Mesodermal cell (in vitro differentiated cells): ENCODE measurements around the gene ZSWIM4.
"Not testable (repeated sequence)": the region's sequence is repeated elsewhere in the genome, so short reads cannot be mapped to it uniquely, and the experiment has no call there.

Experiments used
- H3K27ac ChIP-seq: 2 replicates; pipeline ENCODE4 v1.7.0; 2013; ENCODE audit warnings: mild to moderate bottlenecking, low read depth, low read length, moderate library complexity; ENCODE audit not compliant: severe bottlenecking
- H3K36me3 ChIP-seq: 2 replicates; pipeline ENCODE4 v1.7.1; 2013; ENCODE audit warnings: mild to moderate bottlenecking, low read length, moderate library complexity; ENCODE audit not compliant: control insufficient read depth, insufficient read depth
- H3K4me1 ChIP-seq: one replicate; pipeline ENCODE4 v1.7.1; 2013; ENCODE audit warnings: mild to moderate bottlenecking, low read length; ENCODE audit not compliant: insufficient read depth, control insufficient read depth, poor library complexity, severe bottlenecking
- H3K4me3 ChIP-seq: 2 replicates; pipeline ENCODE4 v1.7.0; 2013; ENCODE audit warnings: low read length, control low read depth, mild to moderate bottlenecking; ENCODE audit not compliant: insufficient read depth, poor library complexity, severe bottlenecking; ENCODE audit errors: extremely low read depth
- H3K9me3 ChIP-seq: 2 replicates; pipeline ENCODE4 v1.7.1; 2013; ENCODE audit warnings: mild to moderate bottlenecking, low read length, moderate library complexity; ENCODE audit not compliant: control insufficient read depth
- WGBS, 2 experiments: methylation state at CpG; one replicate each; pipeline ENCODE4 v1.1.5; 2013; ENCODE audit warnings: missing lambda C conversion rate in 2 of 2; ENCODE audit not compliant: insufficient coverage in 2 of 2; 5-methylcytosine and 5-hydroxymethylcytosine counted together

The ZSWIM4 gene

DNA sequence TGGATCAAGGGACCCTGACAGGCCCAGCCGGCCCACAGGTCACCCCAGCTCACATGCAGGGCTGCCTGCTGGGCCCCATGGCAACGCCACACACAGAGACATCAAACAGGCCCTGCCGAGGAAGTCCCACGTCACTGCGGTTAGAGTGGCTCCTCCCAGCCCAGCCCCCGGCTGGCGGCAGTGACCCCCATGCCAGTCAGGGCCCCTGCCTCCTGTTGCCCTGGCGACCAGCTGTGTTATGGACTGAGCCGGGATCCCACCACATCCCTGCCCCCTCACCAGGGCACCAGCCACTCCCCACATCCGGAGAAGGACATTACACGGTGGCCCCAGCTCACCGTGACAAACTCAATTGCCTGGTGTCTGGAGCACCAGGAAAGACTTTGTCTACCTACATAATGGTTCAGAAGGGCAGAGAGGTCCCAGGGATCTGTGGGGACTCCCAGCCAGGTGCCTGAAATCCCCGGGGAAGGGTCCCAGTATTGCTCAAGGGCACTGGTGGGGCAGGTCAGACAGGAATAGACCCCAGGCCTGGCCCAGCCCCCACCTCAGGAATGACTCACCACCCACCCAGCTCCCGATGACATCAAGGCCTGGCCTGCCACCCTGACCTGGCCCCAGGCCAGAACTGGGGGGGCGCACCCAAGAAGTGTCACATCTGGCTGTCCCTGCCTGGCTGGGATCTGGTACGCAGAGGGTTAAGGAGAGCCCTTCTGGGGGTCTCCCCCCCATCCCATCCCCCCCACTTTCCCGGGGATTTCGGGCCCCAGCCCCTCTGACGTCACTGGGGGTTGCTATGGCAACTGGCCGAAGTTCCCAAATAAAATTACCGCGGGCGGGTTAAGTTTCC is 51.5 kb downstream of the ZSWIM4 start:
- H3K9me3 ChIP-seq: no peaks in the 10 kb centered on the region
- peak overlapping the region; percentile 37 for H3K4me3 ChIP-seq
- 0 to 4% methylated on average over 17 to 18 of the region's 23 CpGs for WGBS, 2 experiments
- peak overlapping the region; percentile 100 for H3K27ac ChIP-seq
- peaks cover under 1% of the 10 kb centered on the region for H3K36me3 ChIP-seq
- peaks cover 35% of the 10 kb centered on the region for H3K4me1 ChIP-seq

DNA sequence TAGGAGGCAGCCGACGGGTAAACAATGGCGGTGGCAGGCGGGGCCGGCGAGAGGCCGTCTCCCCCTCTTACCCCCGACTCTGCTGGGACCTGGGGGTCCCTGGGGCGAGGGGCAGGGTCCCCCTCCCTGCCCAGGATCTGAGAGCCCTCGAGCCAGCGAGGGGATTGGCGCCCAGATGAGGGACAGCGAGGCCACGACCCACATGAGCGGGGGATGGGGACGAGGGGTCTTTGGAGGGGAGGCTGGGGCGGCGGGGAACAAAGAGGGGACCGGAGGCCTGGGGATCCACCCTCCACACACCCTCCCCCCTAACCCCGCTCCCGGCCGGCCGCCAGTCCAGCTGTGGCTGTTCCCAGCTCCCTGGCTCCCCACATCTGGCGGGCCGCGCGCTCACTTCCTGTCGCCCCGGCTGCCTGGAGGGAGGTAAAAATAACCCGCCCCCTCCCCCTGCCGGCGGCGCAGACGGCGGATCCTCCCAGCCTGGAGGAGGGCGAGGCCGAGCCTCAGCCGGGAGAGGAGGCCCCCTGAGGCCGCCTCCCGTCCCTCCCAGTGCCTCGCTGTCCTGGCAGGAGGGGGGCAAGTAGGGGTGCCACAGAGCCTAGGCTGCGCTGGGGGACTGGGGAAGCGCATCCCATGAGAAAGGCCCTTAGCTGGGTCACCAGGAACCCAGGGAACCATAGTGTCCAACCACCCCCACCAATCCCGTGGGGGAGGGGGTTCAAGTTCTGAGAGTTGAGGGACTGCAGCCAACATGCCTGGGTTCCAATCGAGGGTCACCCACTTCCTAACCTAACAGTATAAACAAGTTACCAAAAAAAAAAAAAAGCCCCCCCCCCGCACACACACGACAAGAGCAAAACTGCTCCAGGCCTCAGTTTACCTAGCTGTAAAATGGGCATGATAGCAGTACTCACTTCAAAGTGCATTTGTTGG is 52.4 kb downstream of the ZSWIM4 start:
- Histone ChIP-seq H3K27ac (peak overlapping the region; percentile 100), H3K4me3 (peak overlapping the region; percentile 37), H3K9me3 (no peaks in the 10 kb centered on the region), H3K36me3 (no peaks in the 10 kb centered on the region), H3K4me1 (peaks cover 43% of the 10 kb centered on the region)
- WGBS, 2 experiments: 0% methylated on average over 14 to 20 of the region's 47 CpGs

DNA sequence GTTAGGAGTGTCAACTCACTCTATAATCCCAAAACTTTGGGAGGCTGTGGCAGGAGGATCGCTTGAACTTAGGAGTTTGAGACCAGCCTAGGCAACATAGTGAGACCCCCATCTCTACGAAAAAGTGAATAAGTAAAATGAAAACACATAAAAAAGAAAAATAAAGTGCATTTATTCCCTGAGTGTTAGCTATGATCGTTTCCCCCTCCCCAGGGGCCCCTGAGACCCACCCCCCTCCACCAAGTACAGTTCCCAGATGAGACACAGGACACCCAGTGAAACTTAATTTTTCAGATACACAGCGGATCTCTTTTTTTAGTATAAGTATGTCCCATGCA is 53.1 kb downstream of the ZSWIM4 start:
- Histone ChIP-seq H3K36me3 (no peaks in the 10 kb centered on the region), H3K4me3 (no peak overlapping the region), H3K27ac (peak overlapping the region; percentile 100), H3K9me3 (no peaks in the 10 kb centered on the region), H3K4me1 (peaks cover 47% of the 10 kb centered on the region)
- no CpG with 5 or more reads among the region's 4 CpGs for WGBS, 2 experiments

DNA sequence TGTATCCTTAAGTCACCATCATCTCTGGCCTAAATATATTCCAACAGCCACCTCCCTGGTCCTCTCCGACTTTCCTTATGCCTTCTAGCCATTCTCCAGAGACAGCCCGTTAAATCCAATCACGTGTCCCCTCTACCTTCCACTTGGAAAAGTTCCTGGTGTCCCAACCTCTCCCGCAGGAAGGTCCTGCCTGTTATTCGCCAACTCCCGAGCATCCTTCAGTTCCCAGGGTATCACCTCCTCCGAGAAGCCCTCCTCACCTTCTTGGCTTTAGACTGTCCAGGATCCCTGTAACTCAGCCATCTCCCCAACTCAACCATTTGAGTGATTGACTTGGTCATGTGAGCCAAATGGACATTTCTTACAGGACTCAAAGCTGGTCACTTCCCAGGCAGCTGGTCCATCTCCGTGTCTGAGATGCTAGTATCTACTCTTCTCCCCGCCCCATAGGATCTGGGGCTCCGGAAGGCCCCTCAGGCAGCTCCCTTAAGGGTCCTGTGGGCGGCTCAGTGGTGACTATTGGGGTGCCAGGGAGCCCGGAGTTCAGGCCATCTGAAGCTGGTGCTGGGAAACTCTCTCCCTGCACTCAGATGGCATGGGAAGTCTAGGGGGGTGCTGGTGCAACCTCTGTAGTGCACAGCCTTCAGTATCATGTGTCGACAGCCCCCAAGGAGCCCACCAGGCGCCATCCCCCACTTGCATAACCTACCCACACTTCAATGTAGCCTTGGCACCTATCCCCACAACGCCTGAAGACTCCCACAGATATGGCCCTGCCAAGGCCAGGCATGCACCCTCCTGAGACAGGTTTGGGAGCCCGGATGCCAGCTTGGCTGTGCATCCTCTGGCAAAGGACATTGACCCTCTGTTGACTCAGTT is 53.8 kb downstream of the ZSWIM4 start:
- Histone ChIP-seq H3K4me3 (no peak overlapping the region), H3K27ac (peak overlapping the region; percentile 100), H3K36me3 (no peaks in the 10 kb centered on the region), H3K4me1 (peaks cover 43% of the 10 kb centered on the region), H3K9me3 (no peaks in the 10 kb centered on the region)
- WGBS, 2 experiments: 82 to 86% methylated on average over 13 to 15 of the region's 16 CpGs

DNA sequence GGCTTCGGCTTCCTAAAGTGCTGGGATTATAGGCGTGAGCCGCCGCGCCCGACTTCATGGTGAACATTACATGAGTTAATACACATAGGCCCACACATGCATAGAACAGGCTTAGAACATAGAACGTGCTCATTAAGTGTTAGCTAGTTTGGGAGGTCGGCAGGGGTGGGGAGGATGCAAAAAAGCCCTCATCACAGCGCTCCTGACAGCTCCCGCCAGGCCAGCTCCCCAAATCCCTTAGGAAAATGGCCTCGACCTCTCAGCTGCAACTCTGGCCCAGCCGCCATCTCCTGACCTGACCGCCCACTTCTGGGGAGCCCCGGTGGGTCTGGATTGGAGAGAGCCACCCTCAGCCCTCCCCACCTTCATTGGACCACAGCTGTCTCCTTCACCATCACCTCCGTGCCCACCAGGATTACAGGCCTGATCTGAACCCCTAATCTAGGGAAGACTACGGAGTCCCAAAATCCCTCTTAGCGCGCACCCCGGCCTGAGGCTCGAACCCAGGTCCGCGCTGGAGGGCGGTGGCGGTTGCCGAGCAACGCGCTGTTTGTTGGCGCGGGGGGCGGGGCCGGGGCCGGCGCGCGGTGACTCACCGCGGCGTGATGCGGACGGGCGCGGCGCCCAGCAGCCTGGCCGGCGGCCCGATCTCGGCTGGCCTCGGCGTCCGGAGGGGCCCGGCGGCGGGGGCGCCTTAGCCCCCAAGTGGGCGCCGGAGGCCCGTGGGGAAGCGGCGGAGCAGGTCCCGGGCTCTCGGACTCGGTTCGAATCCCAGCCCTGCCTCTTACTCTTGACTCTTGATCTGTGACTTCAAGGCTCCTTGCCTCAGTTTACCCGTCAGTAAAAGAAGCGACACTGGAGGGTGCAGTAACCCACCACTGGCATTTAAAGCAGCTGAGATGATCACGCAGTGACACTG is 55.0 kb downstream of the ZSWIM4 start:
- 19 to 23% methylated on average over 55 to 61 of the region's 66 CpGs for WGBS, 2 experiments
- Histone ChIP-seq H3K27ac (peak overlapping the region; percentile 99), H3K9me3 (no peaks in the 10 kb centered on the region), H3K4me1 (peaks cover 31% of the 10 kb centered on the region), H3K36me3 (no peaks in the 10 kb centered on the region), H3K4me3 (no peak overlapping the region)

DNA sequence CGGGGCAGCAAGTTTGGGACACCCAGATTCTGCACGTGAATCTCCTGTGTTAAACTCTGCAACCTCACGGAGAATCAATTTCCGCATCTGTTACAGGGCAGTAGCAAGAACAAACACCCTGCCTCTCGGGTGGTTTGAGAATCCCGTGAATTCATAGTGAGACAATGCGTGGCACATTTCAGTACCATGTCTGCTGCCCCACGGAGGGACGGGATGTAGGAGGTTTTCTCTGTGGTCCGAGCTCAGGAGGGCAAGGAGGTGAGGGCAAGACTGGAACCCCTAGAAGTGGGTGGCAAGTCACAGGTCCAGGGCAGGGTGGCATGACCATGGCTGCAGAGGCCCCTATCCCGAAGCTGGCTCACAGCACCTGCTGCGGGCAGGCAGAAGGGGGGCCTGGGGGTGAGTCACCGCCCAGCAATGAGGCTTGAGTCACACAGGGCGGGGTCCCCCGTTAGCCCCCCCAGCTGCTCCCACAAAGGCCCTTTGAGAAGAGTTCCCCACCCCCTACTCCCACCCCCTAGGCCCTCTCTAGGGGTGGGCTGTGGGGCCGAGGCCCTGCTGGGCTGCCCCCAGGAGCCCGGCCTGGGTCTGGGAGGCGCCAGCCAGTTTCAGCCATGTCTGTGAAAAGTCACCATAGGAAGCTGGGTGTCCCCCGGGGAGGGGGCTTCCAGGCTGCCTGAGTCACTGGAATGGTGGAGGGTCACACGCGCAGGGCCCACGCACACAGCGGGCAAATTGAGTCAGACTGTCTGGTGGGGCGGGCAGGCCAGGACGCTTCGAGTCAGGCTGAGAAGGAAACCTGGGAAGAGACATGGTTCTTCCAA is 55.9 kb downstream of the ZSWIM4 start:
- 41 to 46% methylated on average over 19 to 22 of the region's 26 CpGs for WGBS, 2 experiments
- H3K36me3 ChIP-seq: no peaks in the 10 kb centered on the region
- no peak overlapping the region for H3K4me3 ChIP-seq
- peaks cover 28% of the 10 kb centered on the region for H3K4me1 ChIP-seq
- H3K9me3 ChIP-seq: no peaks in the 10 kb centered on the region
- peak overlapping the region; percentile 99 for H3K27ac ChIP-seq

DNA sequence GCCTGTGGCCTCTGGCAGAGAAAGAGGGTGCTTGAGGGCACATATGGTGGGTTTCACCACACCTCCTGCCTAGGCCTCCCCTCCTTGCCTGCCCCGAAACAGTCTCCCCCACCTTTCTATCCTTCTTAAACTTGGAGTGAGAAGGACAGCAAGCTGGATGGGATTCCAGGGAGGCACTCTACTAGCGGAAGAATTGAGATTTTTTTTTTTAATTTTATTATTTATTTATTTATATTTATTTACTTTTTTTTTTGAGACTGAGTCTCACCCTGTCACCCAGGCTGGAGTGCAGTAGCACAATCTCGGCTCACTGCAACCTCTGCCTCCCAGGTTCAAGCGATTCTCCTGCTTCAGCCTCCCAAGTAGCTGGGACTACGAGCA is 56.5 kb downstream of the ZSWIM4 start:
- not testable (repeated sequence) for H3K4me3 ChIP-seq, H3K9me3 ChIP-seq, H3K36me3 ChIP-seq
- Histone ChIP-seq H3K27ac (peak overlapping the region; percentile 99), H3K4me1 (peaks cover 26% of the 10 kb centered on the region)
- WGBS, 2 experiments: 93% methylated on average over 3 of the region's 5 CpGs; no CpG with 5 or more reads in 1 of the 2 experiments

DNA sequence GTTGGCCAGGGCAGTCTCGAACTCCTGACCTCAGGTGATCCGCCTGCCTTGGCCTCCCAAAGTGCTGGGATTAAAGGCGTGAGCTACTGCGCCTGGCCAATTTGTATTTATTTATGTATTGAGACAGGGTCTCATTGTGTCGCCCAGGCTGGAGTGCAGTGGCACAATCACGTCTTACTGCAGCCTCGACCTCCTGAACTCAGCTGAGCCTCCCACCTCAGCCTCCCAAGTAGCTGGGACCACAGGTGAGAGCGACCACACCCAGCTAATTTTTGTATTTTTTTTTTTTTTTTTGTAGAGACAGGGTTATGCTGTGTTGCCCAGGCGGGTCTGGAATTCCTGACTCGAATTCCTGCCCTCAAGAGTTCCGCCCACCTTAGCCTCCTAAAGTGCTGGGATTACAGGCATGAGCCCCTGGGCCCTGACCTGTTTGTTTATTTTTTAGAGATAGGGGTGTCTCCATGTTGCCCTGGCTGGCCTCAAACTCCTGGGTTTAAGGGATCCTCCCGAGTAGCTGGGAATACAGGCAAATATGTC is 57.0 kb downstream of the ZSWIM4 start:
- 87 to 94% methylated on average over 8 to 10 of the region's 12 CpGs for WGBS, 2 experiments
- Histone ChIP-seq H3K27ac (peak overlapping the region; percentile 99), H3K4me1 (peaks cover 26% of the 10 kb centered on the region)
- H3K4me3 ChIP-seq, H3K9me3 ChIP-seq, H3K36me3 ChIP-seq: not testable (repeated sequence)

DNA sequence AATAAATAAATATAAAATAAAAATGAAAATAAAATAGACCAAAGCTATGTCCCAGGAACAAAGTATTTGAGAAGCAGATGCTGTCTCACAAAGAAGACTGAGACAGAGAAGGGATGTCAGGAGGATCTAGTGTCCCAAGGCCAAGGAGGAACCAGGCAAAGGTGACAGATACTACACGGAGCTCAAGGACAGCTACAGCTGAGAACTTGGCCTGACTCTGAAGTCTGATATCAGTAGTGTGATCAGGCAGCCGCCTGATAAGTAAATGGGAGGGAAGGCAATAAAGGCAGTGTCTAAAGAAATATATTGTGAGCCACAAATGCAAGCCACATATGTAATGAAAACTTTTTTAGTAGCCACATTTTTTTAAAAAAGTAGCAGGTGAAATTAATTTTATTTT is 61.3 kb downstream of the ZSWIM4 start:
- Histone ChIP-seq H3K4me1 (peaks cover 21% of the 10 kb centered on the region), H3K27ac (no peak overlapping the region), H3K9me3 (no peaks in the 10 kb centered on the region), H3K36me3 (no peaks in the 10 kb centered on the region), H3K4me3 (no peak overlapping the region)
- WGBS, 2 experiments: 82 to 100% methylated on average over 2 of the region's 2 CpGs
